Colonic mucosa (tissue), 4 donors: ENCODE data around the gene SUPV3L1. TPM values are rescaled to one million over a fixed set of nuclear protein-coding genes. Genes with fewer than 3 reads are reported as not detected.
"Not testable (repeated sequence)": the region's sequence is repeated elsewhere in the genome, so short reads cannot be mapped to it uniquely, and the experiment has no call there.

ENCODE experiments used
- DNase-seq: peaks from one replicate; pipeline ENCODE4 v3.0.0-alpha.2; 2020
- H3K27ac ChIP-seq: fragments of 200-600 bp; one replicate; pipeline ENCODE4 v1.8.0; 2021
- H3K27me3 ChIP-seq: fragments of 200-600 bp; one replicate; pipeline ENCODE4 v1.8.0; 2021
- H3K36me3 ChIP-seq: fragments of 200-600 bp; one replicate; pipeline ENCODE4 v1.8.0; 2021
- H3K4me1 ChIP-seq: fragments of 200-600 bp; one replicate; pipeline ENCODE4 v1.8.0; 2021; ENCODE audit warnings: mild to moderate bottlenecking
- H3K4me3 ChIP-seq: fragments of 200-600 bp; one replicate; pipeline ENCODE4 v1.8.0; 2021
- H3K9ac ChIP-seq, 2 donors: one replicate each; pipeline ENCODE4 v1.7.0; 2013; ENCODE audit warnings: control low read depth in 2 of 2, low read depth in 2 of 2, low read length in 2 of 2
- H3K9me3 ChIP-seq: fragments of 200-600 bp; one replicate; pipeline ENCODE4 v1.8.0; 2021
- CTCF ChIP-seq: fragments of 200-600 bp; IDR thresholded peaks from one replicate; pipeline ENCODE4 v1.8.0; 2022; ENCODE audit warnings: antibody characterized with exemption, mild to moderate bottlenecking
- intact Hi-C: fragments of 100-400 bp; cut with DNase I; formaldehyde crosslinking; loops from one replicate; pipeline ENCODE4 v1.14.1; 2022
- total RNA-seq, 2 donors: library from RNA; stranded (reverse); fragmentation: NEBNext Ultra II Directional in 1 of 2; extraction: Animal tissue kit (Norgen Biotek cat#: 25700) in 1 of 2; gene quantifications; one replicate each; pipeline ENCODE4 v1.2.1, GENCODE V29; 2021
- donor health status: healthy.
- donor health status: DM: no; HTN: no; CAD: no.
- donor health status: DM: no; HTN: no; CAD: no.

Gene SUPV3L1
- total RNA-seq, result 10 to 100 TPM; 26.8 to 35.3 TPM

GRCh38 chr10:69179743-69180524 is at the start of gene SUPV3L1:
Gene SUPV3L1, plus strand, starts transcription at chr10:69180234. Its CDS starts 58 bp downstream, at chr10:69180292.
- DNase-seq, result peak; percentile 96
- intact Hi-C loops, result no loop called here
- no peaks in the 10 kb centered on the region for H3K9me3 ChIP-seq
- no peaks in the 10 kb centered on the region for H3K36me3 ChIP-seq
- peak within 1 kb of the TSS; percentile 88 to 98 for H3K9ac ChIP-seq
- H3K4me3 ChIP-seq, result peak within 1 kb of the TSS; percentile 100
- H3K27ac ChIP-seq, result peak within 1 kb of the TSS; percentile 62
- no peaks in the 10 kb centered on the region for H3K27me3 ChIP-seq
- no peak for TF ChIP-seq CTCF
- H3K4me1 ChIP-seq, result peaks cover 4% of the 10 kb centered on the region

- no peak overlapping the region for H3K27ac ChIP-seq
- TF ChIP-seq CTCF, result no peak
- H3K36me3 ChIP-seq, result no peaks in the 10 kb centered on the region
- no peaks in the 10 kb centered on the region for H3K9me3 ChIP-seq
- no peaks in the 10 kb centered on the region for H3K4me1 ChIP-seq
- no peak overlapping the region for H3K4me3 ChIP-seq
- no peaks in the 10 kb centered on the region for H3K27me3 ChIP-seq
- no peak for DNase-seq
- intact Hi-C loops, result no loop called here
- H3K9ac ChIP-seq, result no peak overlapping the region
Observed at GRCh38 chr10:69130251-69130650, 49.8 kb upstream of the SUPV3L1 start.

- intact Hi-C loops, result no loop called here
- Histone ChIP-seq H3K27me3 (no peaks in the 10 kb centered on the region), H3K9ac (no peak overlapping the region), H3K4me1 (peaks cover 3% of the 10 kb centered on the region), H3K36me3 (no peaks in the 10 kb centered on the region), H3K27ac (no peak overlapping the region), H3K9me3 (no peaks in the 10 kb centered on the region), H3K4me3 (no peak overlapping the region)
- DNase-seq, result no peak
- no peak for TF ChIP-seq CTCF
Observed at GRCh38 chr10:69139961-69140360, 40.1 kb upstream of the SUPV3L1 start.

GRCh38 chr10:69141304-69141703 is 38.7 kb upstream of the SUPV3L1 start:
- no peak overlapping the region for H3K4me3 ChIP-seq
- H3K27ac ChIP-seq, result no peak overlapping the region
- H3K4me1 ChIP-seq, result peaks cover 3% of the 10 kb centered on the region
- intact Hi-C loops, result no loop called here
- H3K36me3 ChIP-seq, result no peaks in the 10 kb centered on the region
- TF ChIP-seq CTCF, result no peak
- no peak overlapping the region for H3K9ac ChIP-seq
- DNase-seq, result no peak
- no peaks in the 10 kb centered on the region for H3K27me3 ChIP-seq
- H3K9me3 ChIP-seq, result no peaks in the 10 kb centered on the region

- H3K4me3 ChIP-seq, intact Hi-C loops, H3K9me3 ChIP-seq, H3K27ac ChIP-seq, H3K27me3 ChIP-seq, H3K9ac ChIP-seq, DNase-seq, H3K36me3 ChIP-seq, H3K4me1 ChIP-seq: not testable (repeated sequence)
Observed at GRCh38 chr10:69142074-69142473, 38.0 kb upstream of the SUPV3L1 start.

GRCh38 chr10:69142983-69143382 is 37.1 kb upstream of the SUPV3L1 start:
- intact Hi-C loops, result no loop called here
- Histone ChIP-seq H3K36me3 (no peaks in the 10 kb centered on the region), H3K27me3 (no peaks in the 10 kb centered on the region), H3K27ac (no peak overlapping the region), H3K9me3 (no peaks in the 10 kb centered on the region), H3K4me1 (peaks cover 3% of the 10 kb centered on the region), H3K4me3 (no peak overlapping the region), H3K9ac (no peak overlapping the region)
- no peak for DNase-seq
- TF ChIP-seq CTCF, result no peak
